Upper lobe of right lung (tissue), 1 donor: ENCODE measurements around the gene TMEM91. TPM values are rescaled to one million over a fixed set of nuclear protein-coding genes. Genes with fewer than 3 reads are reported as not detected.

Source experiments
- ATAC-seq: fragments of 200-7000 bp; cut with Tn5 transposase; one replicate; pipeline ENCODE4 v1.9.1; 2020; ENCODE audit warnings: mild to moderate bottlenecking, moderate library complexity
- DNase-seq: peaks from one replicate; pipeline ENCODE4 v3.0.0-alpha.2; 2020
- H3K27ac ChIP-seq: fragments of 200-600 bp; one replicate; pipeline ENCODE4 v1.8.0; 2022
- H3K27me3 ChIP-seq: fragments of 200-600 bp; one replicate; pipeline ENCODE4 v1.8.0; 2022; ENCODE audit warnings: mild to moderate bottlenecking
- H3K36me3 ChIP-seq: fragments of 200-600 bp; one replicate; pipeline ENCODE4 v1.8.0; 2022
- H3K4me1 ChIP-seq: fragments of 200-600 bp; one replicate; pipeline ENCODE4 v1.8.0; 2022
- H3K4me3 ChIP-seq: fragments of 200-600 bp; one replicate; pipeline ENCODE4 v1.8.0; 2022; ENCODE audit warnings: mild to moderate bottlenecking
- H3K9me3 ChIP-seq: fragments of 200-600 bp; one replicate; pipeline ENCODE4 v1.8.0; 2022
- CTCF ChIP-seq: fragments of 200-600 bp; IDR thresholded peaks from one replicate; pipeline ENCODE4 v1.8.0; 2022; ENCODE audit warnings: antibody characterized with exemption
- intact Hi-C: fragments of 100-400 bp; cut with DNase I; formaldehyde crosslinking; loops from one replicate; pipeline ENCODE4 v1.11.0; 2022
- total RNA-seq: library from RNA; stranded (reverse); fragmentation: NEBNext Ultra II Directional; extraction: Animal tissue kit (Norgen Biotek cat#: 25700); gene quantifications from one replicate; pipeline ENCODE4 v1.2.1, GENCODE V29; 2021
- donor health status: DM: no; HTN: yes; CAD: no; lungs with severe emphysema.

Gene TMEM91
- total RNA-seq, 1 donor from 2014 or later, result 19.5 TPM

GRCh38 chr19:41362143-41362847 lies 14.0 kb upstream of the TMEM91 start:
- H3K9me3 ChIP-seq, result no peaks in the 10 kb centered on the region
- peak; percentile 8 for ATAC-seq
- H3K36me3 ChIP-seq, result no peaks in the 10 kb centered on the region
- intact Hi-C loops, result no loop called here
- no peak overlapping the region for H3K4me3 ChIP-seq
- no peak for TF ChIP-seq CTCF
- no peaks in the 10 kb centered on the region for H3K27me3 ChIP-seq
- DNase-seq, result no peak
- H3K27ac ChIP-seq, result peak overlapping the region; percentile 99
- peaks cover 13% of the 10 kb centered on the region for H3K4me1 ChIP-seq

- no peak for DNase-seq
- peak overlapping the region; percentile 72 for H3K4me3 ChIP-seq
- peaks cover 19% of the 10 kb centered on the region for H3K4me1 ChIP-seq
- no peak for TF ChIP-seq CTCF
- intact Hi-C loops, result no loop called here
- H3K27ac ChIP-seq, result peak overlapping the region; percentile 99
- no peak for ATAC-seq
- no peaks in the 10 kb centered on the region for H3K9me3 ChIP-seq
- H3K36me3 ChIP-seq, result no peaks in the 10 kb centered on the region
- H3K27me3 ChIP-seq, result no peaks in the 10 kb centered on the region
Measured at GRCh38 chr19:41363371-41363752, 13.0 kb upstream of the TMEM91 start.

- Histone ChIP-seq H3K27me3 (no peaks in the 10 kb centered on the region), H3K27ac (peak within 1 kb of the TSS; percentile 99), H3K9me3 (no peaks in the 10 kb centered on the region), H3K4me1 (peaks cover 19% of the 10 kb centered on the region), H3K36me3 (no peaks in the 10 kb centered on the region), H3K4me3 (peak within 1 kb of the TSS; percentile 72)
- DNase-seq, result peak; percentile 99
- intact Hi-C loops, result no loop called here
- no peak for TF ChIP-seq CTCF
- peak; percentile 96 for ATAC-seq
Measured at GRCh38 chr19:41363753-41364523, 12.4 kb upstream of the TMEM91 start, which contains the start of gene B9D2. TSS of gene B9D2 (minus strand) at chr19:41364149. CDS start at chr19:41363519, 630 bp downstream.

- H3K27ac ChIP-seq, result peak overlapping the region; percentile 99
- no peaks in the 10 kb centered on the region for H3K36me3 ChIP-seq
- peaks cover 19% of the 10 kb centered on the region for H3K4me1 ChIP-seq
- no peaks in the 10 kb centered on the region for H3K27me3 ChIP-seq
- intact Hi-C loops, result no loop called here
- no peaks in the 10 kb centered on the region for H3K9me3 ChIP-seq
- H3K4me3 ChIP-seq, result peak overlapping the region; percentile 72
- DNase-seq (no peak), ATAC-seq (peak; percentile 1)
- TF ChIP-seq CTCF, result no peak
Measured at GRCh38 chr19:41364524-41365391, 11.6 kb upstream of the TMEM91 start.

- Histone ChIP-seq H3K27me3 (no peaks in the 10 kb centered on the region), H3K9me3 (no peaks in the 10 kb centered on the region), H3K27ac (no peak overlapping the region), H3K4me3 (no peak overlapping the region), H3K4me1 (peaks cover 19% of the 10 kb centered on the region), H3K36me3 (no peaks in the 10 kb centered on the region)
- no peak for TF ChIP-seq CTCF
- ATAC-seq (no peak), DNase-seq (no peak)
- intact Hi-C loops, result no loop called here
Measured at GRCh38 chr19:41366089-41366488, 10.2 kb upstream of the TMEM91 start.
